Duodenal mucosa (tissue), 2 donors: ENCODE data around the gene TRANK1.
"Not testable (repeated sequence)": the region's sequence is repeated elsewhere in the genome, so short reads cannot be mapped to it uniquely, and the experiment has no call there.

Experiments
- H3K27ac ChIP-seq: one replicate; pipeline ENCODE4 v1.7.0; 2013; ENCODE audit warnings: low read depth, low read length
- H3K27me3 ChIP-seq, 2 donors: one replicate each; pipeline ENCODE4 v1.7.0; 2013; ENCODE audit warnings: low read length in 2 of 2, control low read depth in 1 of 2; ENCODE audit not compliant: insufficient read depth in 2 of 2, control insufficient read depth in 1 of 2
- H3K36me3 ChIP-seq, 2 donors: one replicate each; pipeline ENCODE4 v1.7.0; 2013; ENCODE audit warnings: low read length in 2 of 2, control low read depth in 1 of 2; ENCODE audit not compliant: insufficient read depth in 2 of 2, control insufficient read depth in 1 of 2
- H3K4me1 ChIP-seq, 2 donors: one replicate each; pipeline ENCODE4 v1.7.0; 2013; ENCODE audit warnings: low read length in 2 of 2, control low read depth in 1 of 2; ENCODE audit not compliant: insufficient read depth in 2 of 2, control insufficient read depth in 1 of 2
- H3K4me3 ChIP-seq, 2 donors: one replicate each; pipeline ENCODE4 v1.7.0; 2013; ENCODE audit warnings: low read length in 2 of 2, low read depth in 1 of 2
- H3K9ac ChIP-seq, 2 donors: one replicate each; pipeline ENCODE4 v1.7.0; 2013; ENCODE audit warnings: low read length in 2 of 2, low read depth in 1 of 2
- H3K9me3 ChIP-seq, 2 donors: one replicate each; pipeline ENCODE4 v1.7.0; 2013; ENCODE audit warnings: low read length in 2 of 2, control low read depth in 1 of 2; ENCODE audit not compliant: control insufficient read depth in 1 of 2

The TRANK1 gene

GRCh38 chr3:36906504-36907149, 38.2 kb downstream of the TRANK1 start:
- Histone ChIP-seq H3K36me3 (peaks cover 0 to 13% of the 10 kb centered on the region in 2 donors), H3K4me3 (peak overlapping the region; percentile 5 to 53), H3K9ac (no peak overlapping the region), H3K4me1 (peaks cover 9 to 24% of the 10 kb centered on the region in 2 donors), H3K27ac (no peak overlapping the region), H3K9me3 (no peaks in the 10 kb centered on the region), H3K27me3 (no peaks in the 10 kb centered on the region)

GRCh38 chr3:36905545-36905944, 39.3 kb downstream of the TRANK1 start:
- no peak overlapping the region for H3K4me3 ChIP-seq
- no peaks in the 10 kb centered on the region for H3K27me3 ChIP-seq
- no peak overlapping the region for H3K27ac ChIP-seq
- H3K4me1 ChIP-seq: peaks cover 9 to 24% of the 10 kb centered on the region in 2 donors
- no peaks in the 10 kb centered on the region for H3K9me3 ChIP-seq
- peaks cover 0 to 13% of the 10 kb centered on the region in 2 donors for H3K36me3 ChIP-seq
- peak overlapping the region in 1 of 2 donors; percentile 7 for H3K9ac ChIP-seq

- H3K4me3 ChIP-seq: no peak overlapping the region
- H3K9me3 ChIP-seq: no peaks in the 10 kb centered on the region
- peaks cover 9 to 24% of the 10 kb centered on the region in 2 donors for H3K4me1 ChIP-seq
- no peak overlapping the region for H3K27ac ChIP-seq
- peaks cover 4 to 13% of the 10 kb centered on the region in 2 donors for H3K36me3 ChIP-seq
- no peak overlapping the region for H3K9ac ChIP-seq
- H3K27me3 ChIP-seq: no peaks in the 10 kb centered on the region
These were observed 40.2 kb downstream of the TRANK1 start for GRCh38 chr3:36904641-36905040.

GRCh38 chr3:36904065-36904464, 40.8 kb downstream of the TRANK1 start:
- H3K27me3 ChIP-seq, H3K9ac ChIP-seq, H3K4me3 ChIP-seq, H3K27ac ChIP-seq, H3K9me3 ChIP-seq: not testable (repeated sequence)
- Histone ChIP-seq H3K36me3 (peaks cover 6 to 18% of the 10 kb centered on the region in 2 donors), H3K4me1 (peaks cover 9 to 21% of the 10 kb centered on the region in 2 donors)

- Histone ChIP-seq H3K36me3 (peaks cover 10 to 25% of the 10 kb centered on the region in 2 donors), H3K27me3 (no peaks in the 10 kb centered on the region), H3K4me3 (no peak overlapping the region), H3K9ac (no peak overlapping the region), H3K9me3 (no peaks in the 10 kb centered on the region), H3K4me1 (peaks cover 2 to 13% of the 10 kb centered on the region in 2 donors), H3K27ac (no peak overlapping the region)
These were observed 41.6 kb downstream of the TRANK1 start for GRCh38 chr3:36903119-36903882.

- no peaks in the 10 kb centered on the region for H3K9me3 ChIP-seq
- no peak overlapping the region for H3K4me3 ChIP-seq
- H3K36me3 ChIP-seq: peaks cover 14 to 35% of the 10 kb centered on the region in 2 donors
- H3K27ac ChIP-seq: no peak overlapping the region
- no peak overlapping the region for H3K9ac ChIP-seq
- peaks cover 0 to 10% of the 10 kb centered on the region in 2 donors for H3K4me1 ChIP-seq
- H3K27me3 ChIP-seq: no peaks in the 10 kb centered on the region
These were observed 43.3 kb downstream of the TRANK1 start for GRCh38 chr3:36901588-36901987.

GRCh38 chr3:36900474-36901443, 44.1 kb downstream of the TRANK1 start:
- H3K9ac ChIP-seq: no peak overlapping the region
- H3K4me3 ChIP-seq: no peak overlapping the region
- H3K9me3 ChIP-seq: no peaks in the 10 kb centered on the region
- H3K36me3 ChIP-seq: peaks cover 14 to 35% of the 10 kb centered on the region in 2 donors
- peaks cover 0 to 2% of the 10 kb centered on the region in 2 donors for H3K4me1 ChIP-seq
- no peak overlapping the region for H3K27ac ChIP-seq
- H3K27me3 ChIP-seq: no peaks in the 10 kb centered on the region

- no peak overlapping the region for H3K4me3 ChIP-seq
- H3K27me3 ChIP-seq: no peaks in the 10 kb centered on the region
- H3K9ac ChIP-seq: no peak overlapping the region
- peaks cover 6 to 10% of the 10 kb centered on the region in 2 donors for H3K4me1 ChIP-seq
- peaks cover 33 to 35% of the 10 kb centered on the region in 2 donors for H3K36me3 ChIP-seq
- H3K27ac ChIP-seq: no peak overlapping the region
- no peaks in the 10 kb centered on the region for H3K9me3 ChIP-seq
These were observed 49.1 kb downstream of the TRANK1 start for GRCh38 chr3:36895496-36896409.

- peaks cover 37 to 43% of the 10 kb centered on the region in 2 donors for H3K36me3 ChIP-seq
- no peak overlapping the region for H3K4me3 ChIP-seq
- no peak overlapping the region for H3K9ac ChIP-seq
- peaks cover 6 to 10% of the 10 kb centered on the region in 2 donors for H3K4me1 ChIP-seq
- no peaks in the 10 kb centered on the region for H3K9me3 ChIP-seq
- H3K27ac ChIP-seq: no peak overlapping the region
- H3K27me3 ChIP-seq: no peaks in the 10 kb centered on the region
These were observed 49.9 kb downstream of the TRANK1 start for GRCh38 chr3:36894914-36895313.
